ENCODE measurements around the gene PDE6B.

The PDE6B gene

DNA sequence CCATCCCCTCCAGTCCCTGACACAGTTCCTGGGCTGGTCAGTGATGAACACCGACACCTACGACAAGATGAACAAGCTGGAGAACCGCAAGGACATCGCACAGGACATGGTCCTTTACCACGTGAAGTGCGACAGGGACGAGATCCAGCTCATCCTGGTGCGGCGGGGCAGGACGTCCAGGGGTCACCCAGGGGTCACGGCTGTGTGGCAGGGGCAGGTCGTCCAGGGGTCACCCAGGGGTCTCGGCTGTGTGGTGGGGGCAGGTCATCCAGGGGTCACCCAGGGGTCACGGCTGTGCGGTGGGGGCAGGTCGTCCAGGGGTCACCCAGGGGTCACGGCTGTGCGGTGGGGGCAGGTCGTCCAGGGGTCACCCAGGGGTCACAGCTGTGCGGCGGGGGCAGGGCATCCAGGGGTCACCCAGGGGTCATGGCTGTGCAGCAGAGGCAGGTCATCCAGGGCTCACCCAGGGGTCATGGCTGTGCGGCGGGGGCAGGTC, 32.0 kb downstream of the PDE6B start:
- DNase-seq (ENCODE audit: extremely low read depth, low read depth) = no peak
- TF ChIP-seq, protein P1, sequence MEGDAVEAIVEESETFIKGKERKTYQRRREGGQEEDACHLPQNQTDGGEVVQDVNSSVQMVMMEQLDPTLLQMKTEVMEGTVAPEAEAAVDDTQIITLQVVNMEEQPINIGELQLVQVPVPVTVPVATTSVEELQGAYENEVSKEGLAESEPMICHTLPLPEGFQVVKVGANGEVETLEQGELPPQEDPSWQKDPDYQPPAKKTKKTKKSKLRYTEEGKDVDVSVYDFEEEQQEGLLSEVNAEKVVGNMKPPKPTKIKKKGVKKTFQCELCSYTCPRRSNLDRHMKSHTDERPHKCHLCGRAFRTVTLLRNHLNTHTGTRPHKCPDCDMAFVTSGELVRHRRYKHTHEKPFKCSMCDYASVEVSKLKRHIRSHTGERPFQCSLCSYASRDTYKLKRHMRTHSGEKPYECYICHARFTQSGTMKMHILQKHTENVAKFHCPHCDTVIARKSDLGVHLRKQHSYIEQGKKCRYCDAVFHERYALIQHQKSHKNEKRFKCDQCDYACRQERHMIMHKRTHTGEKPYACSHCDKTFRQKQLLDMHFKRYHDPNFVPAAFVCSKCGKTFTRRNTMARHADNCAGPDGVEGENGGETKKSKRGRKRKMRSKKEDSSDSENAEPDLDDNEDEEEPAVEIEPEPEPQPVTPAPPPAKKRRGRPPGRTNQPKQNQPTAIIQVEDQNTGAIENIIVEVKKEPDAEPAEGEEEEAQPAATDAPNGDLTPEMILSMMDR (IDR thresholded peaks at IDR 0.05; ENCODE audit: low read depth, low read length) = no peak

DNA sequence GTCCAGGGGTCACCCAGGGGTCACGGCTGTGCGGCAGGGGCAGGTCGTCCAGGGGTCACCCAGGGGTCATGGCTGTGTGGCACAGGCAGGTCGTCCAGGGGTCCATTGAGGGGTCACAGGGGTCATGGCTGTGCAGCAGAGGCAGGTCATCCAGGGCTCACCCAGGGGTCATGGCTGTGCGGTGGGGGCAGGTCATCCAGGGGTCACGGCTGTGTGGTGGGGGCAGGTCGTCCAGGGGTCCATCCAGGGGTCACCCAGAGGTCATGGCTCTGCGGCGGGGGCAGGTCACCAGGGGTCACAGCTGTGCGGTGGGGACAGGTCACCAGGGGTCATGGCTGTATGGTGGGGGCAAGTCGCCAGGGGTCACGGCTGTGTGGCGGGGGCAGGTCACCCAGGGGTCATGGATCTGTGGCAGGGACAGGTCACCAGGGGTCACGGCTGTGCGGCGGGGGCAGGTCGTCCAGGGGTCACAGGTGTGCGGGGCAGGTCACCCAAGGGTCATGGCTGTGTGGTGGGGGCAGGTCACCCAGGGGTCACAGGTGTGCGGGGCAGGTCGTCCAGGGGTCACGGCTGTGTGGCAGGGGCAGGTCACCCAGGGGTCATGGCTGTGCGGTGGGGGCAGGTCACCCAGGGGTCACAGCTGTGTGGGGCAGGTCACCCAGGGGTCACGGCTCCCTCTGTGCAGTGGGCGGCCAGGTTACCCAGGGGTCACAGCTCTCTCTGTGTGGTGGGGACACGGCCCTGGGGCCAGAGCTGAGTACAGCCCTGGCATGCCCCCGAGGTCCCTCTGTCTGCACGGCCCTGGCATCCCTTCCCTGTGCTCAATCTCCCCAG, 32.7 kb downstream of the PDE6B start:
- TF ChIP-seq, protein P1 (IDR thresholded peaks at IDR 0.05; ENCODE audit: low read depth, low read length) = no peak
- no peak for DNase-seq (ENCODE audit: extremely low read depth, low read depth)

DNA sequence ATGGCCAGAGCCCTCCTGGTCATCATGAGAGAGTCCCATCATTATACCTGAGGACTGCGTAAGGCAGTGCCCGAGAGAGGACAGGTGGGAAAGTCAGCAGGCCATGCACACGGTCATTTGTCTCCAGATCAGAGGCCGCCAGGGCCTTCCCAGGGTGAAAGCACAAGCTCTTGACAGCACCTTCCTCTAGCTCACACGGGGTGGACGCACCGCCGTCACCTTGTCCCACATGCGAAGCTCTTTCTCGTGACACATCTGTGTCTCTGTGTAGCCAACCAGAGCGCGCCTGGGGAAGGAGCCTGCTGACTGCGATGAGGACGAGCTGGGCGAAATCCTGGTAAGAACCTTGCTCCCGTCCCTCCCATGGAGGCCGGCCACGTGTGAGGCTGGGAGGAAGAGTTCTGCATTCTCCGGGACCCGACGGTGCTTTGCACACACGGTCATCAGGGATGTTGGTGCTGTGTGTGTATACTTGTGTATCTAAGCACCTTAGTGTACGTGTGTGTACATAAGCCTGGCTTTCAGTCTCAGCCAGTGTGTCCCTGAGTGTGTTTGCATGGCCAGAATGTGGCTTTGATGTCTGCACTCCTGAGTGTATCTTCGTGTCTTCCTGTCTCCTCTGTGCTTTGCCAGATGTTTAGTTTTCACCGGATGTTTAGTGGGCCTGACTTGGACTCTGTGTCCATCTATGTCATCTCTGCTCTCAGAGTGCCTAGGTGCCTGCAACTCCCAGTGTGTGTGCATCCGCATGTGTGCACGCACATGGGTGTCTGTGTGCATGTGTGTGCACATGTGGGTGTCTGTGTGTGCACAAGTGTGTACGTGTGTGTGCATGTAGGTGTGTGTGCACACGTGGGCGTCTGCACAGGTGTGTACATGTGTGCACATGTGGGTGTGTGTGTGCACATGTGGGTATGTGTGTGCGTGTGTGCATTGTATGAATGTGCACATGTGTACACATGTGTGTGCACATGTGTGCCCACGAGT, 33.6 kb downstream of the PDE6B start:
- TF ChIP-seq, protein P1 (IDR thresholded peaks at IDR 0.05; ENCODE audit: low read depth, low read length) = no peak
- DNase-seq (ENCODE audit: extremely low read depth, low read depth) = no peak

DNA sequence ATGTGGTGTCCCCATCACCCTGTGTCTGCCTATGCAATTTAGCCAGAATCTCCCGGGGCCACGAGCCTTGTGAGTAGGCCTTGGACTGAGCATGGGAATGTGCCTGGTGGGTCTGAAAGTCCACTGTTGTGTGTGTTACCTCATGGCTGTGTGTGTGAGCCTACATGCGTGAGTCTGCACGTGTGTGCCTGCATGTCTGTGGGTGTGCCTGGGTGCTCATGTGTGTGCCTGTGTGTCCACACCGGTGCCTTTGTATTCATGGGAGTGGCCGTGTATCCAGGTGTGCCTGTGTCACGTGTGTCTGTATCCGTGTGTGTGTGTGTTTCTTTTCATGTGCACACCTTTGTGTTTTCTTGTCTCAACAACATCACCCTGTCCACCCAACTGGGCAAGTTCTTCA, 34.5 kb downstream of the PDE6B start:
- no peak for DNase-seq (ENCODE audit: extremely low read depth, low read depth)
- TF ChIP-seq, protein P1 (IDR thresholded peaks at IDR 0.05; ENCODE audit: low read depth, low read length) = no peak

DNA sequence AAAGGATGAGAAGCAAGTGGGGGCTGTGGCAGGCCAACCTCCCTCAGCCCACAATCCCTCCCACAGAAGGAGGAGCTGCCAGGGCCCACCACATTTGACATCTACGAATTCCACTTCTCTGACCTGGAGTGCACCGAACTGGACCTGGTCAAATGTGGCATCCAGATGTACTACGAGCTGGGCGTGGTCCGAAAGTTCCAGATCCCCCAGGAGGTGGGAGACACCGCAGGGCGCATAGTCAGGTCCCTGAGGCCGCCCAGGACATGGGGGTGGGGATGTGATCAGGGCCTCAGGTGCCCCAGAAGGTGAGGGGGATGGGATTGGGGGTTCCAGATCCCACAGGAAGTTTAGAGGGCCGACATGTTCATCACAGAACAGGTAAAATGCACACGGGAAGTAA, 35.0 kb downstream of the PDE6B start:
- DNase-seq (ENCODE audit: extremely low read depth, low read depth) = no peak
- TF ChIP-seq, protein P1 (IDR thresholded peaks at IDR 0.05; ENCODE audit: low read depth, low read length) = no peak

DNA sequence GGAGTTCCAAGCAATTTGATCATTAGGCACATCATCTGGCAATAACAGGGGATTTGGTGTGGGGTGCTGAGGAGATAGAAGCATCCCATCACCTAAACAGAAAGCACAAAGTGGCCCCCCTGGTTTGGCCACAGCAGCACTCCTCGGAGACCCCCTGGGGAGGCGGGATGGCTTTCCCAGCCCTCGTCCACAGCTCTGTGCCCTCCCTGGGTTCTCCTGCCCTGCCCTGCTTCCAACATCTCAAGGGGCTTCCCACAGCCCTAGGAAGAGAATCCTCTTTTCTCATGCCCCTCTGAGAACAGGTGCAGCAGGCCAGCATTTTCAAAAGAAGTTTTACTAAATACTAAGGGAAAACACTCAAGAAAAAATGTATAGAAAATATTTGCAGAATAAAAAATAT, 35.9 kb downstream of the PDE6B start:
- DNase-seq (ENCODE audit: extremely low read depth, low read depth) = no peak
- TF ChIP-seq, protein P1 (IDR thresholded peaks at IDR 0.05; ENCODE audit: low read depth, low read length) = no peak

Measured in AG09319 (cell line).